Bronchial epithelial cell (primary cell): ENCODE data around the gene CCDC134. TPM values are rescaled to one million over a fixed set of nuclear protein-coding genes. Genes with fewer than 3 reads are reported as not detected.
A peak's percentile ranks its signal among the peaks of the same experiment; 100 is the strongest.

Experiments used
- DNase-seq: peaks from one replicate; pipeline ENCODE4 v3.0.0-alpha.2; 2010; ENCODE audit warnings: low read depth
- FAIRE-seq: peaks from 2 replicates; lab custom pipeline; 2011; peaks lifted over from hg19 to GRCh38; lab: Jason Lieb, UNC
- H3K27me3 ChIP-seq: 2 replicates; pipeline ENCODE4 v1.5.1; 2011; ENCODE audit warnings: low read length; ENCODE audit not compliant: control insufficient read depth, insufficient read depth
- H3K36me3 ChIP-seq: 2 replicates; pipeline ENCODE4 v1.5.1; 2011; ENCODE audit warnings: low read length; ENCODE audit not compliant: control insufficient read depth, insufficient read depth
- H3K4me3 ChIP-seq: 2 replicates; pipeline ENCODE4 v1.5.1; 2011; ENCODE audit warnings: mild to moderate bottlenecking, low read depth, low read length, control low read depth
- CTCF ChIP-seq: IDR thresholded peaks from 2 replicates; pipeline ENCODE4 v1.5.1; 2011; ENCODE audit warnings: mild to moderate bottlenecking, moderate library complexity, low read length, control low read depth, inconsistent platforms; ENCODE audit not compliant: insufficient read depth, severe bottlenecking
- total RNA-seq: library from RNA; depleted of rRNA; stranded (reverse); fragments of >200 nt; gene quantifications from 2 replicates; pipeline ENCODE4 v1.2.1, GENCODE V29; 2014

Gene CCDC134
- total RNA-seq, 1 donor from 2014 or later = 6.1 TPM

- Histone ChIP-seq H3K36me3 (no peaks in the 10 kb centered on the region), H3K27me3 (no peaks in the 10 kb centered on the region), H3K4me3 (no peak overlapping the region)
- DNase-seq = no peak
- peak; percentile 43 for FAIRE-seq
- TF ChIP-seq CTCF = no peak
Measured at GRCh38 chr22:41779929-41780505, 20.5 kb upstream of the CCDC134 start.

- FAIRE-seq (no peak), DNase-seq (peak; percentile 57)
- H3K27me3 ChIP-seq = no peaks in the 10 kb centered on the region
- TF ChIP-seq CTCF = no peak
- H3K36me3 ChIP-seq = no peaks in the 10 kb centered on the region
- H3K4me3 ChIP-seq = no peak overlapping the region
Measured at GRCh38 chr22:41780746-41781505, 19.6 kb upstream of the CCDC134 start.

GRCh38 chr22:41781507-41781906 is 19.0 kb upstream of the CCDC134 start:
- FAIRE-seq (no peak), DNase-seq (no peak)
- no peak overlapping the region for H3K4me3 ChIP-seq
- H3K27me3 ChIP-seq = no peaks in the 10 kb centered on the region
- no peaks in the 10 kb centered on the region for H3K36me3 ChIP-seq
- no peak for TF ChIP-seq CTCF

- no peak overlapping the region for H3K4me3 ChIP-seq
- no peak for TF ChIP-seq CTCF
- DNase-seq (no peak), FAIRE-seq (peak; percentile 13)
- H3K36me3 ChIP-seq = no peaks in the 10 kb centered on the region
- H3K27me3 ChIP-seq = no peaks in the 10 kb centered on the region
Measured at GRCh38 chr22:41782316-41782715, 18.2 kb upstream of the CCDC134 start.

GRCh38 chr22:41782751-41783150 is 17.7 kb upstream of the CCDC134 start:
- H3K36me3 ChIP-seq = no peaks in the 10 kb centered on the region
- no peak for TF ChIP-seq CTCF
- H3K4me3 ChIP-seq = no peak overlapping the region
- DNase-seq (no peak), FAIRE-seq (no peak)
- no peaks in the 10 kb centered on the region for H3K27me3 ChIP-seq

GRCh38 chr22:41787331-41787730 is 13.1 kb upstream of the CCDC134 start:
- no peak overlapping the region for H3K4me3 ChIP-seq
- no peak for FAIRE-seq
- H3K27me3 ChIP-seq = no peaks in the 10 kb centered on the region
- TF ChIP-seq CTCF = no peak
- DNase-seq = no peak
- H3K36me3 ChIP-seq = no peaks in the 10 kb centered on the region
